ENCODE results near the gene RIPOR2. TPM values are rescaled to one million over a fixed set of nuclear protein-coding genes. Genes with fewer than 3 reads are reported as not detected.

Gene RIPOR2
- total and polyA plus RNA-seq, 10 of the 15 experiments (the other 5 are each of a cell fraction or from before 2014, with no cell fraction given) = 22.2 to 48.2 (median 34.7) TPM

- no peaks in the 10 kb centered on the region for H3K36me3 ChIP-seq (ENCODE audit: control insufficient read depth in 2 of 2, insufficient read depth in 2 of 2, low read length in 1 of 2)
- WGBS (ENCODE audit: insufficient coverage, insufficient replicate concordance, low lambda C conversion rate, missing lambda C conversion rate) = 38% methylated on average over 5 of the region's 5 CpGs
- ATAC-seq (no peak), FAIRE-seq (no peak), DNase-seq (ENCODE audit: low read depth, low spot score) (no peak)
- no peak overlapping the region for H3K9ac ChIP-seq (ENCODE audit: control insufficient read depth, insufficient read depth, low read length)
- POLR2A ChIA-PET = no interaction called here
- CTCF ChIA-PET = interaction anchor here (0.6 to 1.7 kb wide), 3 partner anchors 23 to 112 kb away, joined by 3 to 5 read pairs (median 5); no protein-coding TSS in a partner anchor
- SMC1A ChIA-PET (ENCODE audit: uncharacterized antibody, unreplicated experiment) = interaction anchor here (1.2 to 2.8 kb wide), 3 partner anchors 13 to 35 kb away, joined by 3 to 11 read pairs (median 5); no protein-coding TSS in a partner anchor
- H3K4me2 ChIP-seq (ENCODE audit: control insufficient read depth, insufficient read depth) = no peak overlapping the region
- peaks cover under 1% of the 10 kb centered on the region; the same call in 1 of the 2 replicates for H3K4me1 ChIP-seq (ENCODE audit: control insufficient read depth, insufficient read depth, low read length)
- no peak overlapping the region for H3K4me3 ChIP-seq
- in situ Hi-C loops (cut with MboI) = no loop called here
- intact Hi-C loops (cut with micrococcal nuclease; ENCODE audit: unreplicated experiment) = no loop called here
- H3K27me3 ChIP-seq (replicated peaks in 1 of 2; ENCODE audit: control insufficient read depth in 2 of 2, insufficient read depth in 2 of 2, low read length in 1 of 2) = no peaks in the 10 kb centered on the region
- H3K9me3 ChIP-seq (replicated peaks; ENCODE audit: control insufficient read depth, insufficient read depth, low read length) = no peaks in the 10 kb centered on the region
- H2AFZ ChIP-seq (ENCODE audit: control insufficient read depth, low read depth, low read length) = no peak overlapping the region
- H3K27ac ChIP-seq (ENCODE audit: control insufficient read depth, insufficient read depth) = no peak overlapping the region
- RAD21 ChIA-PET (ENCODE audit: unreplicated experiment) = no interaction called here
- no TSS peak for BruUV-seq (replicated peaks)
- H3K79me2 ChIP-seq (ENCODE audit: control insufficient read depth, insufficient read depth, low read length) = no peaks in the 10 kb centered on the region
- no peaks in the 10 kb centered on the region for H4K20me1 ChIP-seq (ENCODE audit: control insufficient read depth, insufficient read depth)
- TF ChIP-seq CHD2 (IDR thresholded peaks at IDR 0.05; ENCODE audit: borderline replicate concordance, low read depth, low read length) (no peak), SMARCA5 (IDR thresholded peaks at IDR 0.05) (no peak), CBX3 (IDR thresholded peaks at IDR 0.05; ENCODE audit: borderline replicate concordance, low read depth) (no peak), CUX1 (IDR thresholded peaks at IDR 0.05; ENCODE audit: insufficient replicate concordance, low read depth, low read length) (no peak), ZNF217 (IDR thresholded peaks at IDR 0.05) (no peak), CEBPZ (IDR thresholded peaks at IDR 0.05; ENCODE audit: low read depth, low read length) (no peak), RBBP5 (conservative IDR thresholded peaks at IDR 0.05) (no peak), BMI1 (IDR thresholded peaks at IDR 0.05; ENCODE audit: borderline replicate concordance) (no peak), MXI1 (IDR thresholded peaks at IDR 0.05; ENCODE audit: low read depth, low read length) (no peak), PML (IDR thresholded peaks at IDR 0.05; ENCODE audit: low read length) (no peak)
- TF ChIP-seq, protein P1, sequence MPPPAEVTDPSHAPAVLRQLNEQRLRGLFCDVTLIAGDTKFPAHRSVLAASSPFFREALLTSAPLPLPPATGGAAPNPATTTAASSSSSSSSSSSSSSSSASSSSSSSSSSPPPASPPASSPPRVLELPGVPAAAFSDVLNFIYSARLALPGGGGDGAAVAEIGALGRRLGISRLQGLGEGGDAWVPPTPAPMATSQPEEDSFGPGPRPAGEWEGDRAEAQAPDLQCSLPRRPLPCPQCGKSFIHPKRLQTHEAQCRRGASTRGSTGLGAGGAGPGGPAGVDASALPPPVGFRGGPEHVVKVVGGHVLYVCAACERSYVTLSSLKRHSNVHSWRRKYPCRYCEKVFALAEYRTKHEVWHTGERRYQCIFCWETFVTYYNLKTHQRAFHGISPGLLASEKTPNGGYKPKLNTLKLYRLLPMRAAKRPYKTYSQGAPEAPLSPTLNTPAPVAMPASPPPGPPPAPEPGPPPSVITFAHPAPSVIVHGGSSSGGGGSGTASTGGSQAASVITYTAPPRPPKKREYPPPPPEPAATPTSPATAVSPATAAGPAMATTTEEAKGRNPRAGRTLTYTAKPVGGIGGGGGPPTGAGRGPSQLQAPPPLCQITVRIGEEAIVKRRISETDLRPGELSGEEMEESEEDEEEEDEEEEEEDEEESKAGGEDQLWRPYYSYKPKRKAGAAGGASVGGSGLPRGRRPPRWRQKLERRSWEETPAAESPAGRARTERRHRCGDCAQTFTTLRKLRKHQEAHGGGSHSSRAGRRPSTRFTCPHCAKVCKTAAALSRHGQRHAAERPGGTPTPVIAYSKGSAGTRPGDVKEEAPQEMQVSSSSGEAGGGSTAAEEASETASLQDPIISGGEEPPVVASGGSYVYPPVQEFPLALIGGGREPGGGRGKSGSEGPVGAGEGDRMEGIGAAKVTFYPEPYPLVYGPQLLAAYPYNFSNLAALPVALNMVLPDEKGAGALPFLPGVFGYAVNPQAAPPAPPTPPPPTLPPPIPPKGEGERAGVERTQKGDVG (CRISPR knock-in tag; IDR thresholded peaks at IDR 0.05) = no peak
- TF ChIP-seq, protein P2, sequence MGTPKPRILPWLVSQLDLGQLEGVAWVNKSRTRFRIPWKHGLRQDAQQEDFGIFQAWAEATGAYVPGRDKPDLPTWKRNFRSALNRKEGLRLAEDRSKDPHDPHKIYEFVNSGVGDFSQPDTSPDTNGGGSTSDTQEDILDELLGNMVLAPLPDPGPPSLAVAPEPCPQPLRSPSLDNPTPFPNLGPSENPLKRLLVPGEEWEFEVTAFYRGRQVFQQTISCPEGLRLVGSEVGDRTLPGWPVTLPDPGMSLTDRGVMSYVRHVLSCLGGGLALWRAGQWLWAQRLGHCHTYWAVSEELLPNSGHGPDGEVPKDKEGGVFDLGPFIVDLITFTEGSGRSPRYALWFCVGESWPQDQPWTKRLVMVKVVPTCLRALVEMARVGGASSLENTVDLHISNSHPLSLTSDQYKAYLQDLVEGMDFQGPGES (IDR thresholded peaks at IDR 0.05) = no peak
Measured at GRCh38 chr6:24968783-24969182, 33.0 kb upstream of the RIPOR2 start.
